Left renal cortex interstitium (tissue), 4 donors: ENCODE measurements around the gene LRPAP1. TPM values are rescaled to one million over a fixed set of nuclear protein-coding genes. Genes with fewer than 3 reads are reported as not detected.

Source experiments
- DNase-seq, 4 donors: peaks; one replicate each; pipeline ENCODE4 v3.0.0-alpha.2; 2013; ENCODE audit warnings: low read depth in 4 of 4, low spot score in 2 of 4, missing footprints in 1 of 4
- polyA plus RNA-seq, 4 donors: library from polyadenylated mRNA; unstranded; fragments of 120-200 nt; gene quantifications; one replicate each; pipeline ENCODE4 v1.2.1, GENCODE V29; 2013; ENCODE audit not compliant: insufficient read length in 4 of 4

The LRPAP1 gene
- polyA plus RNA-seq, 4 donors, result 188 to 268 (median 218) TPM

DNA sequence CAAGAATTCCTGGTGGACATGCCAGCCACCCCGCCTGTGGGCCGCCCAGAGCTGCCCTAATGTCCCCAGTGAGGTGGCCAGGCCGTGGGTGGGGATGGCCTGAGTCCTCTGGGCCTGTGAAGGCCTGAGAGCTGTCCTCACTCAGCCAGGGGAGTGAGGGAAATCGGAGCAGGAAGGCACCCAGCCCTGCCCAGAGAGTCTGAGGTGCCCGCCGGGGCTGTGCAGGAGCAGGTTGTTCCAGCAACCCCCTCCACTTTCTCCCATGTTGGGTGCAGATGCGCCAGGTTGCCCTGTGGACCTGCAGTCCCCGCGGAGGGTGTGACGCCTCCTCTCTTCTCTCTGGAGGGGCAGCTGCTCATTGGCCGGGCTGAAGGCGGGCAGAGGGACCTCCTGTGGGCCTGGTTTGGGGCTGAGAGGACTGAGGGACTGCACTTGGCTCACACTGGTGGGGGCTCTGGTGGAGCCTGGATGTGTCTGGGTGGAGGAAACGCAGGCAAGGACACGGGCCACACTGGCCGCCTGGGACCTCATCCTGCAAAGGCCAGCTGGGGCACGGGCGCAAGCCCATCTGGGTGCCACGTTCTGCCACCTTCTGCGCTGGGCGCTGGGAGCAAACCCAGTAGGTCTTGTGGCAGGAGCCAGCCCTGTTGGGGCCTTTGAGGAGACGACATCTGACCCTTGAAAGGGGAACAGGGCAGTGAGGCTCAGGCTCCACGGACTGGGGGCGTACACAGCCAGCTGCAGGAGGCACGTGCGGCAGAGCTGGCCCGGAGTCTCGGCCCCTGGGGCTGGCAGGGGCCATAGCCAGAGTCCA lies 55.1 kb downstream of the LRPAP1 start:
- no peak for DNase-seq

- no peak for DNase-seq
Measured at GRCh38 chr4:3476341-3476747, 55.9 kb downstream of the LRPAP1 start.

- no peak for DNase-seq
Measured at GRCh38 chr4:3475713-3476260, 56.4 kb downstream of the LRPAP1 start.

DNA sequence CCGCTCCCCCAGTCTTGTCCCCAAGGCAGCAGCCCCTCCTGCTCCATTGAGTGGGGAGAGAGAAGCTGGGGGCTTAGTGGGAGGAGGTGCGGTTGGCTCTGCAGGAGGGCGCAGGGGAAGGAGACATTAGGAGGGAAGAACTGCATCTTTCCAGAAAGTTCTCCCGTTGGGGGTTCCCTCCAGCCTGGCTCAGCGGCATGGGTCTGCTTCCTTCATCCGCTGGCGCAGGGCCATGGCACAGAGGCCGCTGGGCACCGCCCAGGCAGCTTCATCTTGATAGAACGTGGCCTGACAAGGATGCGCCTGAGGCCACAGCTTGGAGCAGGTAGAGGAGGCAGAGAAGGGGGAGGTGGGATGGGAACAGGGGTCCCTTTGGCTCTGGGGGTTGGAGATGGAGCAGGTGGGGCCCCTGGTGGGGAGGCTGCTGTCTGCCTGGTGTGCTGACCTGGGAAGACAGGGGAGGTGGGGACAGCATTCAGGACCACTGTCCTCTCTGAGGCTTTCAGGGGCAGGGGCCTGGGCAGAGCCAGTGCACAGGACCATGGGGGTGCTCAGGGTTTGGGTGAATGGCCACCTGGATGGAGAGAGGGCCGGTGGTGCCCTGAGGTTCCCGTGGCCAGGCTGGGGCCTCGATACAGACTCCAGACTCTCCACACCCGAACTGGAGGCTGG lies 57.0 kb downstream of the LRPAP1 start:
- DNase-seq, result no peak

DNA sequence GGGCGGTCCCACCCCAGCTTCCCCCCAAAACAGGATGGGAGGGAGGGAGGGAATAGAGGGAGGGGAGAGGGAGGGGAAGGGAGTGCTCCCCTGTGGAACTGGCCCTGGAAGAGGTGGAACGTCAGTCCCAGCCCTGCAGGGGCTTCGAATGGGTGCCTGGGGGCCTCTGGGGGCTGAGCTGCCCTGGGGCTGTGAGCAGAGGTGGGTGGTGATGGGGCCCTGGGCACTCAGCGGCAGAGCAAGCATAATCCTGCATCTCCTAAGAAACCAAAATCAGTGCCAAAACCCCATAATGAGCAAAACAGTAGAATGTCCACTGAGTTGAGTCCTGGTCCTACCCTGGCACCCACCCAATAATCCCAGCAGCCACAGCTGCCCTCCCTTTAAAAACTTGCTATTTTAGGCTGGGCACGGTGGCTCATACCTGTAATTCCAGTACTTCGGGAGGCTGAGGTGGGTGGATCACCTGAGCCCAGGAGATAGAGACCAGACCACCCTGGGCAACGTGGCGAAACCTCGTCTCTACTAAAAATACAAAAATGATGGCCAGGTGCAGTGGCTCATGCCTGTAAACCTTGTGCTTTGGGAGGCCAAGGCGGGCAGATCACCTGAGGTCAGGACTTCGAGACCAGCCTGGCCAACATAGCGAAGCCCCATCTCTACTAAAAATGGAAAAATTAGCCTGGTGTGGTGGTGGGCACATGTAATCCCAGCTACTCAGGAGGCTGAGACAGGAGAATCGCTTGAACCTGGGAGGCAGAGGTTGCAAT lies 58.0 kb downstream of the LRPAP1 start:
- no peak for DNase-seq

- no peak for DNase-seq
Measured at GRCh38 chr4:3473181-3473950, 58.9 kb downstream of the LRPAP1 start.

DNA sequence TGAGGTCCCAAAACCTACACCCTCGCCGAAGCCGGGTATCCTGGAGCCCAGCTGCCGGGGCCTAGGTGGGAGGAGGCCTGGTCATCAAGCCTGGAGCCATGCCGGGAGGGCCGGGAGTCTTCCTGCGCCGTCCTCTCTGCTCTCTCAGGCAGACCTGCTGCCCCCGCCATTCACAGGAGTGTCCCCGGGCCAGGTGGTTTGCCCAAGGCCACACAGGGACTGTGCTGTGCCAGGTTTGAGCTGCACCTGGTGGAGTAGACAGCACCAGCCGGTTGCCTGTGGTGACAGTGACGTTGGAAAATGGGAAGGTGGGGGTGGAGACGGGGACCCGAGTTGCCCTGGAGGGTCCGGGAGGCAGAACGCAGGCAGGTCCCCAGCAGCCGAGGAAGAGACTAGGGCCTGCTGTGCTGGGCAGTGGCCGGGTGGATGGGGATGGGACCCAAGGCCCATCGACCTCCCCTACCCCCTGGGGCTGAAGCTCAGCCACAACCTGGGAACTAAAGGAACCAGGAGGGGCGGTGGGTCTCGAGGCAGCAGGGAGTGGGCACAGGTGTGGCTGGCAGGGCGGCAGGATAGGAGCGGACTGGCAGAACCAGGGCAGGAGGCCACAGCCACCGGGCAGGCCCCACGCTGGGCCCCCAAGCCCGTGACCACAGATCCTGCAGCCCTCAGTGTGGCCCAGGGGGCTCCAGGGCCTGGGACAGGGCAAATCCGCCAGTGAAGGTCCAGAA lies 59.6 kb downstream of the LRPAP1 start:
- DNase-seq, result no peak

GRCh38 chr4:3471886-3472285 lies 60.3 kb downstream of the LRPAP1 start:
- no peak for DNase-seq

DNA sequence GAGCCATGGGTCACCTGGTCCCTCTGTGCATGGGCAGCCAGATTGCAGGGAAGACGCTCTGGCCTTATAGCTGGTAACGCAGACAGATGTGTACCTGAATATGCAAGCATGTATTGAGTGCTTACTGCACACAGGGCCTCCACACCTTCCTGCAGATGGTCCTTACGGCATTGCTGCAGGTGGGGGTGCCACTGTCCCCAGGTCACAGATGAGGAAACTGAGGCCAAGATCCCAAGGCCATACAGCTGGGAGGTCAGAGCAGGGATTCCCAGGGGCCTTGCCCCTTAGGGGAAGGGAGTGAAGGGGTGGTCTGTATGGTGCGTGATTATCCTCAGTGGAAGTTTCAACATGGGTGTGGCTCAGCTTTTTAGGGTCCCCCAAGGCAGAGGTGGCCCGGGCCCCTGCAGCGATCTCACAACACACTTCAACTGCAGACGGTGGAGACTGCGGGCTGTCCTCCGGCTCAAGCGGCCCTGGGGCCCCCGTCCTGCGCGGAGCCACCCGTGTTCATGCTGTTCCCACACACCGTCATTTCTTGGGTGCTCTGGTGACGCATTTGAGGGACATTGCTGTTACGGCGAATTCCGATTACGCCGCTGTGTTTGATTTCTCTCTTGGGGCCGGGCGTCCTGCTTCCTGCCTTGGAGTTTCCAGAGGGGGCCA lies 61.0 kb downstream of the LRPAP1 start:
- no peak for DNase-seq

GRCh38 chr4:3470244-3471097 lies 61.8 kb downstream of the LRPAP1 start:
- no peak for DNase-seq

GRCh38 chr4:3469386-3470243 lies 62.6 kb downstream of the LRPAP1 start:
- no peak for DNase-seq

DNA sequence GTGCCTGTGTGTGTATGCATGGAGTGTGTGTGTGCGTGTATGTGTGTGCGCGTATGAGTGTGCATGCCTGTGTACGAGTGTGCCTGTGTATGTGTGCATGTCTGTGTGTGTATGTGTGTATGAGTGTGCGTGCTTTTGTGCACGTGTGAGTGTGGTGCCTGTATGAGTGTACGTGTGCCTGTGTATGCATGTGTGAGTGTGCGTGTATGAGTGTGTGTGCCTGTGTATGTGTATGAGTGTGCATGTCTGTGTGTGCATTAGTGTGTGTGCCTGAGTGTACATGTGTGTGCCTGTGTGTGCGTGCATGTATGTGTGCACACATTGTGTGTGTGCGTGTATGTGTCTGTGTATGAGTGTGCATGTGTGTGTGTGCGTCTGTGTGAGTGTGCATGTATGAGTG lies 63.4 kb downstream of the LRPAP1 start:
- DNase-seq, result no peak

DNA sequence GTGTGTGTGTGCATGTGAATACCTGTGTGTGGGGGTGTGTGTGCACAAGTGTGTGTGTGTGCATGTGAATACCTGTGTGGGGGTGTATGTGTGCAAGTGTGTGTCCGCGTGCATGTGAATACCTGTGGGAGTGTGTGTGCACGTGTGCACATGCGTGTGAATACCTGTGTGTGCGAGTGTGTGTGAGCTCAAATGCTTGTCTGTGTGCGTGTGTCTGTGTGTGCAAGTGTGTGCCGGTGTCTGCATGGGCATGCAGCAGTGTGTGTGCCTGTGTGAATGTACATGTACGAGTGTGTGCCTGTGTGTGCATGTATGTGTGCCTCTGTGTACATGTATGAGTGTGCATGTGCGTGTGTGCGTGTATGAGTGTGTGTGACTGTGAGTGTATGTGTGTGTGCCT lies 64.1 kb downstream of the LRPAP1 start:
- DNase-seq, result no peak

GRCh38 chr4:3467601-3468031 lies 64.6 kb downstream of the LRPAP1 start:
- DNase-seq, result no peak

- DNase-seq, result no peak
Measured at GRCh38 chr4:3466691-3467600, 65.3 kb downstream of the LRPAP1 start.
